Fibroblast of skin of left quadriceps (primary cell): ENCODE data around the gene TNS3.
A peak's percentile ranks its signal among the peaks of the same experiment; 100 is the strongest.
"Not testable (repeated sequence)": the region's sequence is repeated elsewhere in the genome, so short reads cannot be mapped to it uniquely, and the experiment has no call there.

Experiments
- DNase-seq, 2 experiments: peaks; one replicate each; pipeline ENCODE4 v3.0.0-alpha.2; 2013; ENCODE audit warnings: low read depth in 2 of 2

TNS3 gene

GRCh38 chr7:47452295-47452694 is 129.6 kb downstream of the TNS3 start:
- DNase-seq = no peak

GRCh38 chr7:47451851-47452205 is 130.1 kb downstream of the TNS3 start:
- no peak for DNase-seq

- no peak for DNase-seq
Measured at GRCh38 chr7:47449810-47450590, 131.9 kb downstream of the TNS3 start.

- no peak for DNase-seq
Measured at GRCh38 chr7:47448971-47449370, 132.9 kb downstream of the TNS3 start.

GRCh38 chr7:47447621-47448349 is 134.1 kb downstream of the TNS3 start:
- no peak for DNase-seq

- DNase-seq = no peak
Measured at GRCh38 chr7:47446871-47447466, 134.9 kb downstream of the TNS3 start.

- DNase-seq = no peak
Measured at GRCh38 chr7:47444376-47445098, 137.4 kb downstream of the TNS3 start.

- no peak for DNase-seq
Measured at GRCh38 chr7:47443049-47443448, 138.9 kb downstream of the TNS3 start.

GRCh38 chr7:47442605-47442865 is 139.4 kb downstream of the TNS3 start:
- DNase-seq = no peak

GRCh38 chr7:47441796-47442604 is 139.9 kb downstream of the TNS3 start:
- DNase-seq = no peak

GRCh38 chr7:47441048-47441447 is 140.9 kb downstream of the TNS3 start:
- not testable (repeated sequence) for DNase-seq

GRCh38 chr7:47440320-47440719 is 141.6 kb downstream of the TNS3 start:
- DNase-seq = no peak

- DNase-seq = no peak
Measured at GRCh38 chr7:47439181-47439667, 142.7 kb downstream of the TNS3 start.

- DNase-seq = no peak
Measured at GRCh38 chr7:47438411-47439029, 143.4 kb downstream of the TNS3 start.

GRCh38 chr7:47435889-47436312 is 146.0 kb downstream of the TNS3 start:
- peak; percentile 52 to 54 for DNase-seq

GRCh38 chr7:47433564-47433895 is 148.4 kb downstream of the TNS3 start:
- DNase-seq = no peak

- no peak for DNase-seq
Measured at GRCh38 chr7:47432671-47433563, 149.0 kb downstream of the TNS3 start.

- DNase-seq = no peak
Measured at GRCh38 chr7:47430422-47430821, 151.5 kb downstream of the TNS3 start.

- DNase-seq = no peak
Measured at GRCh38 chr7:47428768-47429472, 153.0 kb downstream of the TNS3 start.
